ENCODE results near the gene CEBPA.

The CEBPA gene

GRCh38 chr19:33348301-33349010, 46.1 kb upstream of the CEBPA start:
- H3K9me3 ChIP-seq (replicated peaks; ENCODE audit: insufficient read depth, low read length), result no peaks in the 10 kb centered on the region
- DNase-seq, result no peak
- no peaks in the 10 kb centered on the region for H3K9me2 ChIP-seq (replicated peaks; ENCODE audit: insufficient read depth, low read length)
- H3K27me3 ChIP-seq (replicated peaks; ENCODE audit: insufficient read depth, low read length), result peaks cover 84% of the 10 kb centered on the region
- H3K4me3 ChIP-seq (ENCODE audit: low read length), result no peak overlapping the region
- H3K4me2 ChIP-seq (ENCODE audit: low read depth, low read length), result no peak overlapping the region
- H3F3A ChIP-seq (ENCODE audit: insufficient read depth, low read length), result no peaks in the 10 kb centered on the region
- H3K27ac ChIP-seq (ENCODE audit: low read length), result no peak overlapping the region
- no peaks in the 10 kb centered on the region for H4K20me1 ChIP-seq (ENCODE audit: insufficient read depth, low read length)
- no peak overlapping the region for H2AFZ ChIP-seq (ENCODE audit: low read length)
- H3K36me3 ChIP-seq (replicated peaks; ENCODE audit: insufficient read depth, low read length), result no peaks in the 10 kb centered on the region
- TF ChIP-seq EZH2 (optimal IDR thresholded peaks at IDR 0.05; ENCODE audit: low read depth, low read length) (no peak), EZH2phosphoT487 (IDR thresholded peaks at IDR 0.05; ENCODE audit: low read length) (no peak)
- TF ChIP-seq, protein P1, sequence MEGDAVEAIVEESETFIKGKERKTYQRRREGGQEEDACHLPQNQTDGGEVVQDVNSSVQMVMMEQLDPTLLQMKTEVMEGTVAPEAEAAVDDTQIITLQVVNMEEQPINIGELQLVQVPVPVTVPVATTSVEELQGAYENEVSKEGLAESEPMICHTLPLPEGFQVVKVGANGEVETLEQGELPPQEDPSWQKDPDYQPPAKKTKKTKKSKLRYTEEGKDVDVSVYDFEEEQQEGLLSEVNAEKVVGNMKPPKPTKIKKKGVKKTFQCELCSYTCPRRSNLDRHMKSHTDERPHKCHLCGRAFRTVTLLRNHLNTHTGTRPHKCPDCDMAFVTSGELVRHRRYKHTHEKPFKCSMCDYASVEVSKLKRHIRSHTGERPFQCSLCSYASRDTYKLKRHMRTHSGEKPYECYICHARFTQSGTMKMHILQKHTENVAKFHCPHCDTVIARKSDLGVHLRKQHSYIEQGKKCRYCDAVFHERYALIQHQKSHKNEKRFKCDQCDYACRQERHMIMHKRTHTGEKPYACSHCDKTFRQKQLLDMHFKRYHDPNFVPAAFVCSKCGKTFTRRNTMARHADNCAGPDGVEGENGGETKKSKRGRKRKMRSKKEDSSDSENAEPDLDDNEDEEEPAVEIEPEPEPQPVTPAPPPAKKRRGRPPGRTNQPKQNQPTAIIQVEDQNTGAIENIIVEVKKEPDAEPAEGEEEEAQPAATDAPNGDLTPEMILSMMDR (IDR thresholded peaks at IDR 0.05; ENCODE audit: low read length), result no peak
- no peak overlapping the region for H3K9ac ChIP-seq (ENCODE audit: low read length)
- H3K79me2 ChIP-seq (ENCODE audit: low read length), result no peaks in the 10 kb centered on the region
- H3K4me1 ChIP-seq (ENCODE audit: low read length), result no peaks in the 10 kb centered on the region

DNA sequence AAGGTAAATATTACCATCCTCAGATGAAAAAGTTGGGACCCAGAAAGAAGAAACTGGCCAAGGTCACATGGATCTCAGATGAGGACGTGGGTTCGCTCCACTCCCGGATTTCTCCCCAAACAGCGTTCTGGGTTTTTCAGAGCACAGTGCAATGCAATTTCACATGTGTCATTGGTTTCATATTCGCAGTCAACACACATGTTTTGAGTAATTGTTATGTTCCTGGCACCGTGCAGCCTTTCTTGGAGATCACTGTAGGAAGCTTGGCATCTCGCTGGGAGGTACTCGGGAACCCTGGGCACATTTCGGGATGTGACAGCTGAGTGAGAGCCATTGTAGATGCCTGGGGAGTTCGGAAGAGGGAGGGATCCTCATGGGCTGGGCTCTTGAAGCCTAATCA, 45.0 kb upstream of the CEBPA start:
- no peaks in the 10 kb centered on the region for H3K4me1 ChIP-seq (ENCODE audit: low read length)
- DNase-seq, result no peak
- H3K9me2 ChIP-seq (replicated peaks; ENCODE audit: insufficient read depth, low read length), result no peaks in the 10 kb centered on the region
- H3K9me3 ChIP-seq (replicated peaks; ENCODE audit: insufficient read depth, low read length), result no peaks in the 10 kb centered on the region
- H3K4me3 ChIP-seq (ENCODE audit: low read length), result no peak overlapping the region
- no peak overlapping the region for H2AFZ ChIP-seq (ENCODE audit: low read length)
- H3K79me2 ChIP-seq (ENCODE audit: low read length), result no peaks in the 10 kb centered on the region
- H3K4me2 ChIP-seq (ENCODE audit: low read depth, low read length), result no peak overlapping the region
- H3K36me3 ChIP-seq (replicated peaks; ENCODE audit: insufficient read depth, low read length), result no peaks in the 10 kb centered on the region
- no peak for TF ChIP-seq EZH2 (optimal IDR thresholded peaks at IDR 0.05; ENCODE audit: low read depth, low read length)
- no peak for TF ChIP-seq EZH2phosphoT487 (IDR thresholded peaks at IDR 0.05; ENCODE audit: low read length)
- TF ChIP-seq, protein P1 (IDR thresholded peaks at IDR 0.05; ENCODE audit: low read length), result no peak
- H3K9ac ChIP-seq (ENCODE audit: low read length), result no peak overlapping the region
- no peaks in the 10 kb centered on the region for H4K20me1 ChIP-seq (ENCODE audit: insufficient read depth, low read length)
- no peaks in the 10 kb centered on the region for H3F3A ChIP-seq (ENCODE audit: insufficient read depth, low read length)
- H3K27ac ChIP-seq (ENCODE audit: low read length), result no peak overlapping the region
- H3K27me3 ChIP-seq (replicated peaks; ENCODE audit: insufficient read depth, low read length), result peaks cover 94% of the 10 kb centered on the region

DNA sequence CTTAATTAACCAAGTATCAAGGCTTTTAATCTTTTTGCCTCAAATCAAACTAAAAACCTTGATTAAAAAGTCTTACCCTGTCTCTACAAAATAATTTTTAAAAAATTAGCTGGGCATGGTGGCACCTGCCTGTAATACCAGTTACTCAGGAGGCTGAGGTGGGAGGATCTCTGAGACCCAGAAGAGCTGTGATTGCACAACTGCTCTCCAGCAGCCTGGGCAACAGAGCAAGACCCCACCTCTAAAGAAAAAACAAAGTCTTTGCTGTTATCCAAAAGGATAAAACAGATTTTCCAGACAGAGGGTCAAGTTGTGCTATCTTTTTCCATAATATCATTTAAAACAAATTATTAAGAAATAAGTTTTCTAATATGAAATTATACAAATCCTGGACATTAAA, 44.3 kb upstream of the CEBPA start:
- no peaks in the 10 kb centered on the region for H3K9me2 ChIP-seq (replicated peaks; ENCODE audit: insufficient read depth, low read length)
- no peaks in the 10 kb centered on the region for H3K4me1 ChIP-seq (ENCODE audit: low read length)
- H2AFZ ChIP-seq (ENCODE audit: low read length), result no peak overlapping the region
- DNase-seq, result no peak
- TF ChIP-seq, protein P1 (IDR thresholded peaks at IDR 0.05; ENCODE audit: low read length), result no peak
- TF ChIP-seq EZH2phosphoT487 (IDR thresholded peaks at IDR 0.05; ENCODE audit: low read length) (no peak), EZH2 (optimal IDR thresholded peaks at IDR 0.05; ENCODE audit: low read depth, low read length) (no peak)
- no peaks in the 10 kb centered on the region for H3K79me2 ChIP-seq (ENCODE audit: low read length)
- no peak overlapping the region for H3K27ac ChIP-seq (ENCODE audit: low read length)
- H4K20me1 ChIP-seq (ENCODE audit: insufficient read depth, low read length), result no peaks in the 10 kb centered on the region
- H3K4me2 ChIP-seq (ENCODE audit: low read depth, low read length), result no peak overlapping the region
- H3K9me3 ChIP-seq (replicated peaks; ENCODE audit: insufficient read depth, low read length), result no peaks in the 10 kb centered on the region
- no peak overlapping the region for H3K9ac ChIP-seq (ENCODE audit: low read length)
- no peaks in the 10 kb centered on the region for H3K36me3 ChIP-seq (replicated peaks; ENCODE audit: insufficient read depth, low read length)
- H3F3A ChIP-seq (ENCODE audit: insufficient read depth, low read length), result no peaks in the 10 kb centered on the region
- peaks cover 88% of the 10 kb centered on the region for H3K27me3 ChIP-seq (replicated peaks; ENCODE audit: insufficient read depth, low read length)
- H3K4me3 ChIP-seq (ENCODE audit: low read length), result no peak overlapping the region
